Measurements from ENCODE around the gene CPNE4.

CPNE4 gene

DNA sequence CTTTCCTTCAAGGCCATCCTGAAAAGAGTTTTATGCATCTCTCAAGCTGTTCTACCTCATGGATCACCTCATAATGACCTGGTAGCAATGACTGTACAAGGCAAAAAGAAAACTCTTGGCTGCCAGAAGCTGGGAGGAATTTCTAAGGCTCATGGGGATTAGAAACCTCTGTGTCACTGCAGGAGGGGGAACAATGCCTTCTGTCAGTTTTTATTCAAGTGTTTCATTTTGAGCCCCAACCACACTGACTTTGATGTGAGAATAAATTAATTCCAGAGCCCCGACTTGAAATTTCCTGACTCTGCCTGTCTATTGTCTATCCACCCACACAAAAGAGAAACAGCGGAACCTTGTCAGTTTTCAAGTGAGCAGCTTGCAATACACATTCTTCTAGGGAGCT is 473.3 kb downstream of the CPNE4 start:
- no peak overlapping the region for H3K27ac ChIP-seq (ENCODE audit: low read length)
- TF ChIP-seq EZH2phosphoT487 (IDR thresholded peaks at IDR 0.05; ENCODE audit: low read length) (no peak), CTCF (IDR thresholded peaks at IDR 0.05; ENCODE audit: low read length) (no peak), EZH2 (optimal IDR thresholded peaks at IDR 0.05; ENCODE audit: low read depth, low read length) (no peak)
- H3F3A ChIP-seq (ENCODE audit: insufficient read depth, low read length), result no peaks in the 10 kb centered on the region
- H3K4me3 ChIP-seq (ENCODE audit: low read length), result no peak overlapping the region
- H3K9ac ChIP-seq (ENCODE audit: low read length), result no peak overlapping the region
- H4K20me1 ChIP-seq (ENCODE audit: insufficient read depth, low read length), result no peaks in the 10 kb centered on the region
- no peaks in the 10 kb centered on the region for H3K4me1 ChIP-seq (ENCODE audit: low read length)
- H3K79me2 ChIP-seq (ENCODE audit: low read length), result no peaks in the 10 kb centered on the region
- no peak for DNase-seq
- H3K9me3 ChIP-seq (replicated peaks; ENCODE audit: insufficient read depth, low read length), result no peaks in the 10 kb centered on the region
- no peaks in the 10 kb centered on the region for H3K36me3 ChIP-seq (replicated peaks; ENCODE audit: insufficient read depth, low read length)
- no peaks in the 10 kb centered on the region for H3K27me3 ChIP-seq (replicated peaks; ENCODE audit: insufficient read depth, low read length)
- H3K4me2 ChIP-seq (ENCODE audit: low read depth, low read length), result no peak overlapping the region
- no peak overlapping the region for H2AFZ ChIP-seq (ENCODE audit: low read length)
- no peaks in the 10 kb centered on the region for H3K9me2 ChIP-seq (replicated peaks; ENCODE audit: insufficient read depth, low read length)

- Histone ChIP-seq H3K4me3 (ENCODE audit: low read length) (no peak overlapping the region), H3K9ac (ENCODE audit: low read length) (no peak overlapping the region), H3K9me2 (replicated peaks; ENCODE audit: insufficient read depth, low read length) (no peaks in the 10 kb centered on the region), H3K27me3 (replicated peaks; ENCODE audit: insufficient read depth, low read length) (peaks cover 3% of the 10 kb centered on the region; the same call in 1 of the 2 replicates), H2AFZ (ENCODE audit: low read length) (no peak overlapping the region), H3K27ac (ENCODE audit: low read length) (no peak overlapping the region), H3K36me3 (replicated peaks; ENCODE audit: insufficient read depth, low read length) (no peaks in the 10 kb centered on the region), H3K4me1 (ENCODE audit: low read length) (no peaks in the 10 kb centered on the region), H3F3A (ENCODE audit: insufficient read depth, low read length) (no peaks in the 10 kb centered on the region), H4K20me1 (ENCODE audit: insufficient read depth, low read length) (no peaks in the 10 kb centered on the region), H3K9me3 (replicated peaks; ENCODE audit: insufficient read depth, low read length) (no peaks in the 10 kb centered on the region), H3K4me2 (ENCODE audit: low read depth, low read length) (no peak overlapping the region), H3K79me2 (ENCODE audit: low read length) (no peaks in the 10 kb centered on the region)
- no peak for DNase-seq
- TF ChIP-seq EZH2 (optimal IDR thresholded peaks at IDR 0.05; ENCODE audit: low read depth, low read length), result no peak
- TF ChIP-seq CTCF (IDR thresholded peaks at IDR 0.05; ENCODE audit: low read length), result no peak
- no peak for TF ChIP-seq EZH2phosphoT487 (IDR thresholded peaks at IDR 0.05; ENCODE audit: low read length)
Measured at GRCh38 chr3:131560795-131561194, 474.0 kb downstream of the CPNE4 start.

DNA sequence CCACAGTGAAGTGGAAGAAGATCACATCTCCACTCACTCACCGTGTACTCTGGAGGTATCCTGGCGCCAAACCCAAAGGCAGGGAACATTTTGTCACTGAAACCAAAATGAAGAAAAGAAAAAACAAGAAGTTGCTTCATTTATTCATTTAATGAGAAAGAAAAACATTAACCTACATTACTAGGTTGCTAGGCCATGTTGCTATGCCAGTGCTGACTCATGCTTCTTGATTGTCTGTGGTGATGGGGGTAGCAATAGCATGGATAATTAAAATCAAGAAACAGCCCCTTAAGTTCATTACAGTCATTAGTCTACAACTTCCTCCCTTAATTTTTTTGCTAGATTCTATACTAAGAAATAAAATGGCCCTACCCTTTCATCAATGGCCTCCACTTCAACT is 479.4 kb downstream of the CPNE4 start:
- H3K36me3 ChIP-seq (replicated peaks; ENCODE audit: insufficient read depth, low read length), result no peaks in the 10 kb centered on the region
- H3K9me3 ChIP-seq (replicated peaks; ENCODE audit: insufficient read depth, low read length), result no peaks in the 10 kb centered on the region
- no peak overlapping the region for H3K4me2 ChIP-seq (ENCODE audit: low read depth, low read length)
- TF ChIP-seq CTCF (IDR thresholded peaks at IDR 0.05; ENCODE audit: low read length), result no peak
- no peak overlapping the region for H3K4me3 ChIP-seq (ENCODE audit: low read length)
- no peaks in the 10 kb centered on the region for H3K79me2 ChIP-seq (ENCODE audit: low read length)
- H3K27ac ChIP-seq (ENCODE audit: low read length), result no peak overlapping the region
- no peaks in the 10 kb centered on the region for H4K20me1 ChIP-seq (ENCODE audit: insufficient read depth, low read length)
- H2AFZ ChIP-seq (ENCODE audit: low read length), result no peak overlapping the region
- peaks cover 9% of the 10 kb centered on the region; the same call in 1 of the 2 replicates for H3F3A ChIP-seq (ENCODE audit: insufficient read depth, low read length)
- peaks cover 39% of the 10 kb centered on the region for H3K27me3 ChIP-seq (replicated peaks; ENCODE audit: insufficient read depth, low read length)
- H3K4me1 ChIP-seq (ENCODE audit: low read length), result peaks cover 20% of the 10 kb centered on the region
- no peak overlapping the region for H3K9ac ChIP-seq (ENCODE audit: low read length)
- DNase-seq, result no peak
- H3K9me2 ChIP-seq (replicated peaks; ENCODE audit: insufficient read depth, low read length), result no peaks in the 10 kb centered on the region
